ENCODE results near the gene PRRG2. TPM values are rescaled to one million over a fixed set of nuclear protein-coding genes. Genes with fewer than 3 reads are reported as not detected.

Gene PRRG2
- total and polyA plus RNA-seq, 2 of the 13 experiments (the other 11 are each of a cell fraction or from before 2014, with no cell fraction given), result 0.66 to 0.82 TPM

GRCh38 chr19:49609499-49610092 is 28.5 kb downstream of the PRRG2 start:
- H2AFZ ChIP-seq (ENCODE audit: low read length), result no peak overlapping the region
- no TSS peak for BruUV-seq (replicated peaks)

More at GRCh38 chr19:49609499-49610092, 28.5 kb downstream of the PRRG2 start:
- Histone ChIP-seq H3K4me3 (replicated peaks in 1 of 3; ENCODE audit: insufficient read depth in 1 of 3, low read depth in 2 of 3, low read length in 3 of 3) (no peak overlapping the region), H3K27me3 (ENCODE audit: control insufficient read depth in 1 of 2, insufficient read depth in 2 of 2, low read length in 2 of 2) (no peaks in the 10 kb centered on the region), H3K9ac (ENCODE audit: insufficient read depth, low read depth, low read length) (no peak overlapping the region), H3K4me1 (ENCODE audit: insufficient read depth, low read length) (peaks cover 17% of the 10 kb centered on the region), H3K27ac (ENCODE audit: extremely low read length, insufficient read depth, low read length) (no peak overlapping the region), H3K4me2 (ENCODE audit: low read depth, low read length) (no peak overlapping the region), H4K20me1 (ENCODE audit: insufficient read depth, low read length) (peaks cover 3% of the 10 kb centered on the region), H3K36me3 (replicated peaks in 1 of 2; ENCODE audit: control insufficient read depth in 1 of 2, insufficient read depth in 2 of 2, low read length in 2 of 2) (peaks cover 11 to 45% of the 10 kb centered on the region in 2 experiments; a peak in 4 of 5 replicates), H3K9me3 (ENCODE audit: low read length) (no peaks in the 10 kb centered on the region), H3K79me2 (ENCODE audit: insufficient read depth, low read length) (peaks cover 4% of the 10 kb centered on the region)
- POLR2A ChIA-PET, result interaction anchor here (1.0 kb wide), 1 partner anchor 31 kb away, joined by 5 read pairs; no protein-coding TSS in a partner anchor
- DNase-seq (ENCODE audit: low spot score), result no peak
- intact Hi-C loops (cut with micrococcal nuclease; ENCODE audit: unreplicated experiment) (no loop called here), in situ Hi-C loops (cut with HindIII; ENCODE audit: extremely low pct_ligation_motif_present, low pct_unique_long_range_greater_than_20kb) (no loop called here)
- FAIRE-seq, result no peak
- WGBS (ENCODE audit: low lambda C conversion rate), result 97% methylated on average over 12 of the region's 12 CpGs
- no peak for TF ChIP-seq PBX3 (CRISPR knock-in tag; IDR thresholded peaks at IDR 0.05; ENCODE audit: borderline replicate concordance)
- no peak for TF ChIP-seq ZBTB10 (CRISPR knock-in tag; IDR thresholded peaks at IDR 0.05; ENCODE audit: borderline replicate concordance)
- TF ChIP-seq HCFC1 (IDR thresholded peaks at IDR 0.05; ENCODE audit: low read depth, low read length), result no peak
- CTCF ChIA-PET (ENCODE audit: low intra/inter-chr PET ratio, low total read pairs), result no interaction called here
- ATAC-seq, result no peak

Measured in HepG2 (cell line).